ENCODE data around the gene SPTLC2.
"Not testable (repeated sequence)": the region's sequence is repeated elsewhere in the genome, so short reads cannot be mapped to it uniquely, and the experiment has no call there.

The SPTLC2 gene

DNA sequence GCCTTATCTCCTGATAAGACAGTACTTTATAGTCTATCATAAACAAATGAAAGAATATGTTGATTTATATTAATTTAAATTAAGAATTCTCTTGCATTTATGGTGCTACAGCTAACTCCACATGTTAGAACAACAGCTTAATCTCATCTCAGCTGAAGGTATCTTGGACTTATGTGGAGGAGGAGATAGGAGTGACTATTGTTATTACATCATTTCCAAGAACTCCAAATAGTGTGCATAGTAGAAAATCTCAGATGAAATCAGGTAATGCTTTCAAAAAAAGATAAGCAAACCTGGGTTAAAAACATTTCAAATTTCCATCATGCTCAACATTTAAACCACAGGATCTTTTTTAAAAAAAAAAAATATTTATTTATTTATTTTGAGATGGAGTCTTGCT lies 86.5 kb downstream of the SPTLC2 start:
- DNase-seq: no peak
- intact Hi-C loops (cut with DNase I; ENCODE audit: low total_unique reads): no loop called here
- Histone ChIP-seq H3K27ac (no peak overlapping the region), H3K4me1 (peaks cover 0 to 14% (median 1%) of the 10 kb centered on the region in 4 donors), H3K36me3 (peaks cover 0 to 5% (median 4%) of the 10 kb centered on the region in 3 donors), H3K9me3 (no peaks in the 10 kb centered on the region), H3K4me3 (no peak overlapping the region), H3K27me3 (no peaks in the 10 kb centered on the region)
- TF ChIP-seq, protein P1, sequence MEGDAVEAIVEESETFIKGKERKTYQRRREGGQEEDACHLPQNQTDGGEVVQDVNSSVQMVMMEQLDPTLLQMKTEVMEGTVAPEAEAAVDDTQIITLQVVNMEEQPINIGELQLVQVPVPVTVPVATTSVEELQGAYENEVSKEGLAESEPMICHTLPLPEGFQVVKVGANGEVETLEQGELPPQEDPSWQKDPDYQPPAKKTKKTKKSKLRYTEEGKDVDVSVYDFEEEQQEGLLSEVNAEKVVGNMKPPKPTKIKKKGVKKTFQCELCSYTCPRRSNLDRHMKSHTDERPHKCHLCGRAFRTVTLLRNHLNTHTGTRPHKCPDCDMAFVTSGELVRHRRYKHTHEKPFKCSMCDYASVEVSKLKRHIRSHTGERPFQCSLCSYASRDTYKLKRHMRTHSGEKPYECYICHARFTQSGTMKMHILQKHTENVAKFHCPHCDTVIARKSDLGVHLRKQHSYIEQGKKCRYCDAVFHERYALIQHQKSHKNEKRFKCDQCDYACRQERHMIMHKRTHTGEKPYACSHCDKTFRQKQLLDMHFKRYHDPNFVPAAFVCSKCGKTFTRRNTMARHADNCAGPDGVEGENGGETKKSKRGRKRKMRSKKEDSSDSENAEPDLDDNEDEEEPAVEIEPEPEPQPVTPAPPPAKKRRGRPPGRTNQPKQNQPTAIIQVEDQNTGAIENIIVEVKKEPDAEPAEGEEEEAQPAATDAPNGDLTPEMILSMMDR (IDR thresholded peaks at IDR 0.05): no peak

DNA sequence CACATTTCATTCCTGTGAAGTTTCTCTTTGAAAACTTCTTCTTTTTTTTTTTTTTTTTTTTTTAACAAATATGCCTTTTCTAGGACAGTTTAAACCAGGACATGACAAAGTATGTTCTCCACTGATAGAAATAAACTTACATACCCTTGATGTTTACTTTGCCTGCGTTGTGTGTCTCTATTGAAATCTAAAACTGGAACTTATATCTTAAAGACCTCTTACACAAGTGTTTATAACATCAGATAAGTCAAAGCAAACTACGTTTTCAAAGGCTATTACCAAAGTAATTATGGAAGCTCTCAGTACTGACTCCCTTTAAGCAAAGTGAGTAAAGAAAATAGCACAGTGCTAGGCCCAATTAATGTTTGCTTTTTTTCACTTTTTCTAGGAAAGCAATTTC lies 87.2 kb downstream of the SPTLC2 start:
- DNase-seq: no peak
- TF ChIP-seq, protein P1 (IDR thresholded peaks at IDR 0.05): no peak
- intact Hi-C loops (cut with DNase I; ENCODE audit: low total_unique reads): no loop called here
- no peaks in the 10 kb centered on the region for H3K36me3 ChIP-seq
- H3K27ac ChIP-seq: no peak overlapping the region
- peaks cover 0 to 14% (median 1%) of the 10 kb centered on the region in 4 donors for H3K4me1 ChIP-seq
- H3K9me3 ChIP-seq: no peaks in the 10 kb centered on the region
- H3K27me3 ChIP-seq: no peaks in the 10 kb centered on the region
- H3K4me3 ChIP-seq: no peak overlapping the region

DNA sequence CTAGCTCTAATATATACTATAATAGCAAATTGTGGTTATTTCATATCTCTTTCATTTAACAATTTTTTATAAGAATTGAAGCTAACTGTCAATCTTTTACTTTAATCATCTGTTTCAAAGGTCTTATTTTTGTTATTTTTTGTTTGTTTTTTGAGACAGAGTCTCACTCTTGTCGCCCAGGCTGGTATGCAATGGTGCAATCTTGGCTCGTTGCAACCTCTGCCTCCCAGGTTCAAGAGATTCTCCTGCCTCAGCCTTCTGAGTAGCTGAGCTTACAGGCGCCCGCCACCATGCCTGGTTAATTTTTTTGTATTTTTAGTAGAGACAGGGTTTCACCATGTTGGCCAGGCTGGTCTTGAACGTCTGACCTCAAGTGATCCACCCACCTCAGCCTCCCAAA lies 87.7 kb downstream of the SPTLC2 start:
- H3K4me1 ChIP-seq: peaks cover 0 to 14% (median 1%) of the 10 kb centered on the region in 4 donors
- not testable (repeated sequence) for DNase-seq

DNA sequence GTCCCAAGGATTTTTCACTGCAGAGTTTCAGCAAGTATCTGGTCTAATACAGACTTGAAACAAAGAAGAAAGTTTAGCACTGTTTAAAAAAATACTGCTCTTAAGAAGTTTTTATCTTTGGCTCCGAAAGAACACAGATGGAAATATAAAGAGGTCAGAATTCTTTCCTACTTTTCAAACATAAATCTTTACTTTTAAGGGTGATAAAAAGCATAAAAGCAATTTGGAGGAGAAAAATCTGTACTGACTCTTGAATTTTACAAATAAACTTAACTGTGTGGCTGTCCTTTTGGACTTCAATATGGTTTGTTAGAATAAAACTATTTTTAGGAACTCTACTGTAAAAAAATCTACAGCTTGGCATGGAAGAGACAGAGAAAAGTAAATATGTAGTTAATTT lies 90.2 kb downstream of the SPTLC2 start:
- Histone ChIP-seq H3K9me3 (no peaks in the 10 kb centered on the region), H3K27ac (peak overlapping the region in 1 of 2 donors; percentile 38), H3K27me3 (no peaks in the 10 kb centered on the region), H3K36me3 (peaks cover 0 to under 1% (median 0%) of the 10 kb centered on the region in 3 donors), H3K4me3 (no peak overlapping the region), H3K4me1 (peaks cover 0 to 14% (median 1%) of the 10 kb centered on the region in 4 donors)
- no peak for DNase-seq
- TF ChIP-seq, protein P1 (IDR thresholded peaks at IDR 0.05): no peak
- intact Hi-C loops (cut with DNase I; ENCODE audit: low total_unique reads): no loop called here

More for the DNA sequence above, 87.7 kb downstream of the SPTLC2 start:
- H3K27me3 ChIP-seq; H3K9me3 ChIP-seq; intact Hi-C loops (cut with DNase I; ENCODE audit: low total_unique reads); H3K4me3 ChIP-seq; H3K36me3 ChIP-seq; H3K27ac ChIP-seq: not testable (repeated sequence)

DNA sequence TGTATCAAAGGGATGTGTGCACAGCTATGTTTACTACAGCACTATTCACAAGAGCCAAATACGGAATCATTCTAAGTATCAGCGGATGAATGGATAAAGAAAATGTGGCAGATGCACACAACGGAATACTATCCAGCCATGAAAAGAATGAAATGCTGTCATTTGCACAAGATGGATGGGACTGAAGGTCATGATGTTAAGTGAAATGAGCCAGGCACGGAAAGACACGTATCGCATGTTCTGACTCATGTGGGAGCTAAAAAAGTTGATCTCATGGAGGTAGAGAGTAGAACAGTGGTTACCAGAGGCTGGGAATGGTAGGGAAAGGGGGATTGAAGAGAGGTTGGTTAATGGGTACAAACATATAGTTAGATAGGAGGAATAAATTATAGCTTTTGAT lies 91.9 kb downstream of the SPTLC2 start:
- intact Hi-C loops (cut with DNase I; ENCODE audit: low total_unique reads): no loop called here
- Histone ChIP-seq H3K9me3 (no peaks in the 10 kb centered on the region), H3K27me3 (no peaks in the 10 kb centered on the region), H3K4me3 (no peak overlapping the region), H3K36me3 (peaks cover 11 to 13% (median 12%) of the 10 kb centered on the region in 3 donors), H3K27ac (no peak overlapping the region), H3K4me1 (peaks cover 0 to 14% (median 1%) of the 10 kb centered on the region in 4 donors)
- DNase-seq: no peak
- TF ChIP-seq, protein P1 (IDR thresholded peaks at IDR 0.05): no peak

DNA sequence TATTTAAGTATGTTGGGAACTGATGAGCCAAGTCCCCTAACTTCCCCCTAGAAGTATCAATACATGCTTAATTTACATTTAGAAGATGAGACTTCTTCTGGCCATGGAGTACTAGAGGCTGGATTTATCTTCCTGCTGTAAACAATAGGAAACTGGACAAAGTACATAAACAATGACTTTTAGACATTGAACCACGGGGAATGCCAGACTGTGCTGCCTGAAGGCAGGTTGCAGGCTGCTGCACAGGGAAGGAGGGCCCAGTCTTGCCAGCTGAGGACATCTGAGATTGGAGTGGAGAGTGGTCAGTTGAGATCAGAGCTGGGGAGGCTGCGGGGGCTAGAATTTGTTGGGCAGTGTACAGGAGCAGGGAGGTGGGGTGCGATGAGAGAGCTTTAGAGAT lies 93.3 kb downstream of the SPTLC2 start:
- no peak for DNase-seq
- Histone ChIP-seq H3K36me3 (peaks cover 13 to 27% (median 26%) of the 10 kb centered on the region in 3 donors), H3K4me3 (no peak overlapping the region), H3K4me1 (peaks cover 0 to 14% (median 1%) of the 10 kb centered on the region in 4 donors), H3K27me3 (no peaks in the 10 kb centered on the region), H3K9me3 (no peaks in the 10 kb centered on the region), H3K27ac (no peak overlapping the region)
- TF ChIP-seq, protein P1 (IDR thresholded peaks at IDR 0.05): no peak
- intact Hi-C loops (cut with DNase I; ENCODE audit: low total_unique reads): no loop called here
